GM18951 (cell line): ENCODE results near the gene RBPJ.
"Not testable (repeated sequence)": the region's sequence is repeated elsewhere in the genome, so short reads cannot be mapped to it uniquely, and the experiment has no call there.

Experiments
- POLR2A ChIP-seq: IDR thresholded peaks from 4 replicates; pipeline ENCODE4 v1.6.1; 2011; ENCODE audit warnings: mild to moderate bottlenecking; ENCODE audit not compliant: insufficient read length, insufficient read depth; ENCODE audit errors: extremely low read depth
- in situ Hi-C: fragments of 300-500 bp; cut with MboI; formaldehyde crosslinking; loops from one replicate; pipeline ENCODE4 v1.12.0; 2022; ENCODE audit warnings: low sequenced_read_pairs, mixed read lengths, inconsistent platforms; ENCODE audit not compliant: unreplicated experiment

The RBPJ gene

GRCh38 chr4:26294904-26295303, 25.9 kb upstream of the RBPJ start:
- no peak for TF ChIP-seq POLR2A
- in situ Hi-C loops = no loop called here

GRCh38 chr4:26296021-26296420, 24.8 kb upstream of the RBPJ start:
- no peak for TF ChIP-seq POLR2A
- in situ Hi-C loops = no loop called here

- TF ChIP-seq POLR2A = no peak
- in situ Hi-C loops = no loop called here
Measured at GRCh38 chr4:26296514-26296913, 24.3 kb upstream of the RBPJ start.

GRCh38 chr4:26297219-26297618, 23.6 kb upstream of the RBPJ start:
- TF ChIP-seq POLR2A = no peak

GRCh38 chr4:26298198-26298947, 22.4 kb upstream of the RBPJ start:
- in situ Hi-C loops = no loop called here

More at GRCh38 chr4:26297219-26297618, 23.6 kb upstream of the RBPJ start:
- in situ Hi-C loops = no loop called here

DNA sequence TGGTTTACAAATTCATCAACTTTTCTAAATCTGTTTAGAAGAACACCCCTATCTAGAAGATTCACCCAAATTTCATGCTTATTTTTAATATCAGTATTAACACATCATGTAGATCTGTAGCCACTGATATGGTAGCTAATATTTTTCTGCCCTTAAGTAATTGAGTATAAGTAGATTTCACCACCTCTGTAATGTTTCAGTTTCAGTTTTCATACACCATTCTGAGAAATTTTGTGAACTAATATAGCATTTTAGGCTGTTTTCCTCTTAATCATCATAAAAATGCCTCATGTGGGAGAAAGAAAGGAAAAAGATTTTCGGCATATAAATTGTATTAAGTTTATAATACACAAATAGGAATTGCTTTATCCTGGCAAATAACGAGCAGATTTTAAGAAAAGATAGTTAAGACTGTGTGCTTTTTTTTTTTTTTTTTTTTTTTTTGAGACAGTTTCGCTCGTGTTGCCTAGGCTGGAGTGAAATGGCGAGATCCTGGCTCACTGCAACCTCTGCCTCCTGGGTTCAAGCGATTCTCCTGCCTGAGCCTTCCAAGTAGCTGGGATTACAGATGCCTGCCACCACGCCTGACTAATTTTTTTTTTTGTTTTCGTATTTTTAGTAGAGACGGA, 21.4 kb upstream of the RBPJ start:
- in situ Hi-C loops = no loop called here
- TF ChIP-seq POLR2A = no peak

More at GRCh38 chr4:26298198-26298947, 22.4 kb upstream of the RBPJ start:
- TF ChIP-seq POLR2A = no peak

DNA sequence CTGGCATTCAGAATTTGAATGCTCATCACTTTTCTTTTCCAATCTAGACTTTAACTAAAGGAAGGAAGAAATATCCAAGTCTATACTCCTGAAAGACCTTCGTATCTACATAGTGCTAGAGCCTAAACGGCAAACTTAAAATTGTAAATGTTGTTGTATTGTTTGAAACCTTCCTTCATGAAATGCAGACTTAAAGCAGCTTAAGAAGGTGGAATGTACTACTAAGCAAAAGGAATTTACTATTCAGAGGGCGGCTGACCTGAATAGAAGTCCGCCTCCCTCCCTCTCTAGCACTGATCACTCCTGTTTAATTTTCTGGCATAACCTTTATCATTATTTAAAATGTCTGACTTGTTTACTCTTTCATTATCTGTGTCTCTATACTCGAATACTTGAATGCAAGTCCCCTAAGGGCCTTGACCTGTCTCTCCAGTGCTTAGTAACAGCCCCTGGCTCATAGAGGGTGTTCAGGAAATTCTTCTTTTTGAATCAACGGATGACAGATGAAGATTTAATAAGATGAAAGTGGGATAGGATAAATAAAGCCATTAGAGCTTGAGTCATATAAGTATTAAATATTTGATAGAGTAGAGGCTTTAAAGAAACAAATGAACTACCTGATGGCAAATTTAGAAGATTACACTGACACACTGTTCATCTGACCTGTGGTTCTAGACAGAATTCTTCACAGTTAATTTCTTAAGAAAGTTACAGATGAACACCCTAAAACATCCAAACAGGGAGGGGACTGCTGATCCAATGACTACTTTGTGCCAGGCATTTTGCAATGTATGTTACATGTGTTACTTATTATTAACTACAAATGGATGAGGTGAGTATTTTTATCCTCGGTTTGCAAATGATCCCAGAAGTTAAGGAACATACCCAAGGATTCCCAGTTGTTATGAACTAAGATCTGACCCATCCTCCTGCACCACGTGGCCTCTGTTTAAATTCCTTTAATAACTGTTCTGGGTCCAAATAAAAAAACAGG, 20.2 kb upstream of the RBPJ start:
- in situ Hi-C loops = no loop called here
- no peak for TF ChIP-seq POLR2A

DNA sequence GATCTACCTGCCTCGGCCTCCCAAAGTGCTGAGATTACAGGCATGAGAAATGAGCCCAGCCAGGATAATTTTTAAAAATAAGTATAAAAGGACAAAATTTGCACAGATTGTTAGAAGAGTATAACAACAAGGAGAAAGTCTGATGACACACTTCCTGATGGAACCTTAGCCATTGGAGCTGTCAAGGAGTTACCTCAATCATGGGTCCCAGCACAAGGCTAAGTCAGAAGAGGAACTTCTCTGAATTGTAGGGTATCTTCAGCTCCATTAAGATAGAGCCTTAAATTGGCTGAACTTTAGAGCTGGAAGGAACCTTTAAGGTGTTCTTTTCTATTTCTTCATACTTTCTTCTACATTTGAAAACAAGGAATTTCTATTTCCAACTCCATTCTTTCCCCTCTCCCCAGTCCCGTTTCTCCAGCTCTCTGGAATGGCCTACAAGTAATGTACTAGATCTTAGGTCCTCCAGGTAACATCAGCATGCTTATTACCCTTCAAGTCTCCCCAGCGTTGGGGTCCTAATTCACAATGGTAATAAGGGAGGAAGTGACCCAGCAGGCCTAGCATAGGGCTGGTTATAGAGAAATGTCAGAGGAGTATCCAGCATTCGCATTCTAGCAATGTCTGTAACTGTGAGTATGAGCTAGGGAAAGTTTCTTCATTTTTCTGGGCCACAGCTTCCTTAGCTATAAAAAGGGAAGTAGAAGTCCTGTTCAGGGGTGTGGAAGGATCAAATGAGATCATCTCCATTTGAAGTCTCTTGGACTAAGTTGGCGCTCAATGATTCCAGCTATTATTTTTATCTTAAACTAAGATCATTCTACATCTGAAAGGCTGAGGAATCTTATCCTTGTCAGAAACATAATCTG, 18.5 kb upstream of the RBPJ start:
- TF ChIP-seq POLR2A = no peak
- in situ Hi-C loops = no loop called here

DNA sequence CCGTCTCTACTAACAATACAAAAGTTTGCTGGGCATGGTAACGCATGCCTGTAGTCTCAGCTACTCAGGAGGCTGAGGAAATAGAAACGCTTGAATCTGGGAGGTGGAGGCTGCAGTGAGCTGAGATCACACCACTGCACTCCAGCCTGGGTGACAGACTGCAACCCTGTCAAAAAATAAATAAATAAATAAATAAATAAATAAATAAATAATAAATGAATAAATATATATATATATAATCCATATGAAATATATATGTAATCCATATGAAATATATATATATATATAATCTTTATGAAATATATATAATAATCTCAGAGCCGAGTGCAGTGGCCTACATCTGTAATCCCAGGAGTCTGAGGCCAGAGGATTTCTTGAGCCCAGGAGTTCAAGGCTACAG, 17.8 kb upstream of the RBPJ start:
- no peak for TF ChIP-seq POLR2A
- in situ Hi-C loops = no loop called here

DNA sequence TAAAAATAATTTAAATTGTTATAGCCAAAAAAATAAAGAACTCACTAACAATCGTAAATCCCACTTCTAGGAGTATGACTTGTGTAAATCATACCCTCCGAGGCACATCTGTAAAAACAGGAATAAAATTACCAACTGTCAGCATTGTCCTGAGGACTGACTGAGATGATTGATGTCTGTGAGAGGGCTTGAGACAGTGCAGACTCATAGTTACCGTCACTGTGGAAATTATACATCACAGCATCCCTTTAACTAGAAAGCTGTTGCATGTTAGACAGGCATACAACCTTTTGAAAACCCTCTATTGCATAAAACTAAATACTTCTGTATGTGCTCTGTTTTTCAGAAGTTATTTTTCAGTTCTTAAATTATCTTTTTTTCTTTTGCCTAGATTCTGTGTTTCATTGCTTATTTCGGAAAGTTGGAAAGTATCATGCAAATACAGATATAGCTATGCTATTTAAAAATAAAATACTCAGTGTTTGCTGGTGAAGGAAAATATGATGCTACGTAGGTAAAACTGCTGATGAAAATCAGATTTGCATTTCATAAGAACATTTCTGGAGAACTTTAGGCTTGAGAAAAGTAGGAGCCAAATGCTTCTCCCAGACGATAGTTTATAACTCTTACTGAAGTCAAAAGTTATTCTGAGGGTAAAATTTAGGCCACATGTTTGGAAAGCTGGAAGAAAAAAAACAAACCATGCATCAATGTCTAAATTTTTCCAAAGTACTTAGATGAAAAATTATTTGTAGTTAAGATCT, 13.6 kb upstream of the RBPJ start:
- in situ Hi-C loops = no loop called here

GRCh38 chr4:26308568-26308967, 12.2 kb upstream of the RBPJ start:
- in situ Hi-C loops = no loop called here
- TF ChIP-seq POLR2A = no peak

More for the DNA sequence above, 13.6 kb upstream of the RBPJ start:
- no peak for TF ChIP-seq POLR2A

DNA sequence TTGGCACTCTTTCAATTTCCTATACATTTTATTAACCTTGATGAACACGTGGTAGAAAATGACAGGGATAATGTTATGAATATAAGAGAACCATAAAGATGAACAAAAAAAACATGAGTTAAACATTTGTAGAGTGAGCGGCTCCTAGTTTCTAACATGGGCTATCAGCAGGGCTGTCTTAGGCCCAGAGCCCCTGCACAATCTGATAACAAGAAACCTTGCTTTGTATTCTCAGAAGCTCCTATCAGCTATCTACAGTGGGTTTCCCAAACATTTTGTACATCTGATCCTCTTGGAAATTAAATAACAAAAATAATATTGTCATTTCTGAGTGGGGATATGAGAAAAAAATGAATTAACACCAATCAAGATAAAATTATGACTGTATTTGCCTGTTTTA, 10.6 kb upstream of the RBPJ start:
- TF ChIP-seq POLR2A = no peak
- in situ Hi-C loops = no loop called here

DNA sequence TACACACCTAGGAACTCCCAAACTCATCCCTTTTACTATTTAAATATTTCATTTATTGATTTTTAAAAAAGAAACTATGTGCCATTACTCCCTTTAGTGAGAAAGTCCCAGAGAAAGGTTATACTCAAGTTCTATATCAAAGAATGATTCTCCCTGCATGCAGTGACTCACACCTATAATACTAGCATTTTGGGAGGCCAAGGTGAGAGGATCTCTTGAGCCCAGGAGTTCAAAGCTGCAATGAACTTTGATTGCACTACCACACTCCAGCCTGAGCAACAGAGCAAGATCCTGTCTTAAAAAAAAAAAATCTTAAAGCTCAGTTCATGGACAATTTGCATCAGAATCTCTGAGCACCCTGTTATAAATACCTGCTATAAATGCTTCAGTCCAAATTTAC, 9.2 kb upstream of the RBPJ start:
- in situ Hi-C loops = no loop called here
- TF ChIP-seq POLR2A = no peak

- in situ Hi-C loops = not testable (repeated sequence)
Measured at GRCh38 chr4:26315316-26315932, 5.4 kb upstream of the RBPJ start.
